CD1c-positive myeloid dendritic cell (primary cell): ENCODE data around the gene LHFPL4.
A peak's percentile ranks its signal among the peaks of the same experiment; 100 is the strongest.
"Not testable (repeated sequence)": the region's sequence is repeated elsewhere in the genome, so short reads cannot be mapped to it uniquely, and the experiment has no call there.

Source experiments
- DNase-seq: peaks from one replicate; pipeline ENCODE4 v3.0.0-alpha.2; 2016; ENCODE audit errors: extremely low spot score

Gene LHFPL4

DNA sequence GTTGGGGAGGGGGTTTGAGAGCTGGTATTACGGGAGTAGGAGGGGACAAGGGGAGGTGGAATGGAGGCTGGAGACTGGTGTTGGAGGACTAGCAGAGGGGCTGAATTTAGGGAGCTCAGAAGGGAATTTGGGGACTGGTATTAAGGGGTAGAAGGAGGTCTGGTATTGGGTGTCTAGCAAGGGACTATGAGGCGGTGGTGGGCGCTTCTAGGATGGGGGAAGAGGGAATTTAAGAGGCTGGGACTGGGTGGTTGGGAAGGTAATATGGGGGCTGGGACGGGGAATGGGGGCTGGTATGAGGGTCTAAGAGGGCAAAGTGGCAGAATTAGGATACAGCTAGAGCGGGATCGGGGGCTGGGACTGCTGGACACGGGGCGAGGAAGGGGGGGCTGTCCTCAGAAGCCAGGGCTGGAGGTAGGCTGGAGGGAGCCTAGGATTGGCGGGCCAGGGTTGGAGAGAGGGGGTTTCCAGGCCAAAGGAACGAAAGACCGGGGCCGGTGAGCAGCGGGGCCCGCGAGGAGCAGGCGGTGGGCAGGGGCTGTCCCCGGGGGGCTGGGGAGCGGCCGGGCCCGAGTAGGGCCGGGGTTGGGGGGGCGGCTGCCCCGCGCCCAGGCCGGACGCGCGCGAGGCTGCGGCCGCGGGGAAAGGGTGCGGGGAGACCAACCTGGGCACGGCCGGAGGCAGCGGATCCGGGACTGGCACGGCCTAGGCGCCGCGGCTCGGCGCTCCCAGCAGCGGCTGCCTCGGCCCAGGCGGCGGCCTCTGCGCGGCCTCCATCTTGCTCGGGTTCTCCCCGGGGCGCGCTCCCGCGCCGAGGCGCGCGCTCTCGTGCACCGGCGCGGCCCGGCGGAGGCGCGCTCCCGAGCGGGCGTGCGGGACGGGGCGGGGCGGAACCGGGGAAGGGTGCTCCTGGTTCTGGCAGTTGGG lies at the start of gene LHFPL4:
LHFPL4 (minus strand) TSS at position 802 of the 927 bp plus-strand sequence. CDS start 1,143 bp downstream, outside the sequence.
- no peak for DNase-seq

DNA sequence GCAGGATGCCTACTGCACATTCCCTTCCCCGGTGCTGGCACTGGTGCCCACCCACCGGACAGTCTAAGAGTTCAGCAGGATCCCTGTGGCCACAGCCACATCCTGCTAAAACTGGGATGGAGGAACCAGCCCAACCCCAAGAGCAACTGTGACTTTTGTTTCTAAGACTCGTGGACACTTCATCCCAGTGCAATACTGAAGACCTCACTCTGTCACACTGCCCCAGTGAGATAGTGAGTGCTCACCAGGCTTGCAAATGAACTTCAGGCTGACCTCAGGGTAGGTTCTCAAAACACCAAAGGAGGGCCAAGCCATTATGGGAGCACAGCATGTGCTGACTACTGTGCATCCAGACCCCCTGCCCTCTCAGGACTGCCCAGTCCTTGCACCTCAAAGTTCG lies 49.0 kb upstream of the LHFPL4 start:
- DNase-seq = no peak

DNA sequence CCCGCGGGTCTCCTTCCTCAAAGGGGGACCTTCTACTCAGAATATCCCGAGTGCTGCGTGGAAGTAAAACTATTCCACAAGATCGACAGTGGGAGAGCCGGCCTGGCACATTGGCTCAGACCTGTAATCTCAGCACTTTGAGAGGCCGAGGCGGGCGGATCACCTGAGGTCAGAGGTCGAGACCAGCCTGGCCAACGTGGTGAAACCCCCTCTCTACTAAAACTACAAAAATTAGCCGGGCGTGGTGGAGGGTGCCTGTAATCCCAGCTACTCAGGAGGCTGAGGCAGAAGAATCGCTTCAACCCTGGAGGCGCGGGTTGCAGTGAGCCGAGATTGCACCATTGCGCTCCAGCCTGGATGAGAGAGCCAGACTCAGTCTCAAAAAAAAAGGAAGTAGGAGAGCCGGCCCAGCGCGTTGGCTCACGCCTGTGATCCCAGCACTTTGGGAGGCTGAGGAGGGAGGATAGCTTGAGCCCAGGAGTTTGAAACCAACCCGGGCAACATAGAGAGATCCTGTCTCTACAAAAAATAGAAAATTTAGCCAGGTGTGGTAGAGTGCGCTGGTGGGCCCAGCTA lies 47.5 kb upstream of the LHFPL4 start:
- DNase-seq = not testable (repeated sequence)

DNA sequence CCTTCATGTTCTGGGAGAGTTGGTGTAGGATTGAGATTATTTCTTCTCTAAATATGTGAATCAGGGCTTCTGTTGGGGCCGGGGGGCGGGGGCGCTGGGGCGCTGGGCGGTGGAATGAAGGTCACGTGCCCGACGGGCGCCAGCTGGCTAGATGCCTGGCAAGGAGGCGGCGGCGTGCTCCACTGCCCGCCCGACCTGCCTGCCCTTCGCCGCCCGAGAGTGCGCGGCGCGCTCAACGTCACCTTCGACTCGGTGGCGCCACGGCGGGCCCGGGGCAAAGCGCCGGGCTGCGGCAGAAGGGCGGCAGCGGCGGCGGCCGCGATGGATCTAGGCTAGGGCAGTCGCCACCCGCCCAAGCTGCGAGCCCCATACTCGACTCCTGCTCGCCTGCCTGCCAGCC lies 47.0 kb upstream of the LHFPL4 start:
- DNase-seq = no peak

DNA sequence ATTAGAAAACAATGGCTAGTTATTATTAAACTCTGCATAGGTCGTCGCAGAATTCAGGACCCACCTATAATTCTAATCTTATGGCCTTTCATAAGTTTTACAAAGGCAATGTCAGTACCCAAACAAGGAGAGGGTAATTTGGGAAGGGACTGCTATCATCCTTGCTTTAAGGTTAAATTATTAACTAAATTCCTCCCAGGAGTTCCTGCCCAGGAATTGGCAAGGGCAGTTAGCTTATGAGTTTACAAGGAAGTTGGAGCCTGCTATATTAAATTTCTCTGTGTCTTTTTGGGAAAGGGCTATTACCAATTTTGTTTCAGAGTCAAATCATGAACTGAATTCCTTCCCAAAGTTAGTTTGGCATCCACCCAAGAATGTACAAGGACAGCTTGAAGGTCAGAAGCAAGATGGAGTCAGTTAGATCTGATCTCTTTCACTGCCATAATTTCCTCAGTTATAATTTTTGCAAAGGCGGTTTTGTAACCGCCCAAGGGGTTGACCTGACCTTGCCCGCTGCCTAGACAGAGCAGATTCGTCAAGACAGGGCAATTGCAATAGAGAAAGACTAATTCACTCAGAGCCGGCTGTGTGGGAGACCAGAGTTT lies 45.3 kb upstream of the LHFPL4 start:
- DNase-seq = no peak

DNA sequence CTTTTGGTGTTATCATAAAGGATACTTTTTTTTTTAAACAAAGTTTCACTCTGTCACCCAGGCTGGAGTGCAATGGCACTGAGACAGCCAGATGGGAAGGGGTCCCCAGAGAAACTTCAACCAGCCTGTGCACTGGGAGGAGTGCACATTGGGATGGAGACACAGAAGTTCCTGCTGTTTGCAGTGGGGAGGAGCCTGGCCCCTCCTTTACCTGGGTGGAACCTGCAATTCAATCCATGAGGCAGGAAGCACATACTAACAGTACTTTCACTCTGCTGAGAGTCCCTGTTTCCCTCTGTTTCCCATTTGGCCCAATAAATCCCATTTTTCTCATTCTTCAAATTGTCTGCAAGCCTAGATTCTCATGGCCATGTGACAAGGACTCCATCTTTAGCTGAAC lies 42.3 kb upstream of the LHFPL4 start:
- no peak for DNase-seq

DNA sequence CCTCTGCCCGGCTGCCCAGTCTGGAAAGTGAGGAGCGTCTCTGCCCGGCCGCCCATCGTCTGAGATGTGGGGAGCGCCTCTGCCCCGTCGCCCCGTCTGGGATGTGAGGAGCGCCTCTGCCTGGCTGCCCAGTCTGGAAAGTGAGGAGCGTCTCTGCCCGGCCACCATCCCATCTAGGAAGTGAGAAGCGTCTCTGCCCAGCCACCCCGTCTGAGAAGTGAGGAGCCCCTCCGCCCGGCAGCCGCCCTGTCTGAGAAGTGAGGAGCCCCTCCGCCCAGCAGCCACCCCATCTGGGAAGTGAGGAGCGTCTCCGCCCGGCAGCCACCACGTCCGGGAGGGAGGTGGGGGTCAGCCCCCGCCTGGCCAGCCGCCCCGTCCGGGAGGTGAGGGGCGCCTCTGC lies 38.2 kb upstream of the LHFPL4 start:
- DNase-seq = not testable (repeated sequence)

DNA sequence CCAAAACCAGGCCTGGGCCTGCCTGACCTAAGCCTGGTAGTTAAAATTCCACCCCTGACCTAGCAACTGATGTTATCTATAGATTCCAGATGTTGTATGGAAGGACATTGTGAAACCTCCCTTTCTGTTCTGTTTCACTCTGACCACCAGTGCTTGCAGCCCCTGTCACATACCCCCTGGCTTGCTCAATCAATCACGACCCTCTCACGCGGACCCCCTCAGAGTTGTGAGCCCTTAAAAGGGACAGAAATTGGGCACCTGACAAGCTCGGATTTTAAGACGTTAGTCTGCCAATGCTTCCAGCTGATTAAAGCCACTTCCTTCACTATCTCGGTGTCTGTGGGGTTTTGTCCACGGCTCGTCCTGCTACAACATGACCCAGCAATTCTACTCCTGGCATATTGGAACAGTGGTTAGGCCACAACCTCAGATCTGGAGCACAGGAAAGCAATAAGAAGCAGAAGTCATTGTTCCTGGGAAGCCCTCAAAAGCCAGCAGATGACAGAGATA lies 36.7 kb upstream of the LHFPL4 start:
- DNase-seq = no peak

DNA sequence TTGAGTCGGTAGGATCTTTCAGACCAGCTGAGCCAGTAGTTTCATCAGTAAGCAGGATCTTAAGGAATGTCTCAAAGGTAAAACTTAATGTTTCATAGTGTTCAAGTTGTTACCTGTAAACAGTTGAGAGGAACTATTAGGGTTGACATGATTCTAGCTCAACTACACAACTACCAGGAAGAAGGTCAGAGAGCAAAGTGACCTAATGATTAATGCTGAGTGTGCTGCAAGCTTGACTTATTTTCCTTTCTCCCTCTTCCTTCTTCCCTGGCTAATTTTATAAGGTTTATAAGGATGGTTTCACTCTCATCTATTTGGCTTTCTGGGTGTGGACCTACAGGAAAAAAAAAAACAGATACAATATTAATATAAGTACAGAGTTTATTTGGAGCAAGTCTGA lies 30.2 kb upstream of the LHFPL4 start:
- no peak for DNase-seq

DNA sequence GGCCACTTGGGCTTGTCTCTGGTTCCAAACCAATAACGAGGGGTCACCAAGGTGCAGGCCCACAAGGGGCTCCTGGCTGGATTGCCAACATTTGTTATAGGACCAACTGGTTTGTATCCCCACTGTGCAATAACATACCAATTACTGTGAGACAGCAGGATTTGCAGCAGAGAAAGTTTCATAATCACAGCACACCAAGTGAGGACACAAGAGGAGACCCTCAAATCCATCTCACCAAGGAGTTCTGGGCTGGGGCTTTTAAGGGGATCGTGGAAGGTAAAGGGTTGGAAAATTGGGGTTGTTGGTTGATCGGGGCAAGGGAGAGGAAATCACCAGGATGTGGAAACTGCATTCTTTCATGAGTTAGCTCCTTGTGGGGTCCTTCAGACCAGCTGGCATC lies 29.7 kb upstream of the LHFPL4 start:
- DNase-seq = no peak

DNA sequence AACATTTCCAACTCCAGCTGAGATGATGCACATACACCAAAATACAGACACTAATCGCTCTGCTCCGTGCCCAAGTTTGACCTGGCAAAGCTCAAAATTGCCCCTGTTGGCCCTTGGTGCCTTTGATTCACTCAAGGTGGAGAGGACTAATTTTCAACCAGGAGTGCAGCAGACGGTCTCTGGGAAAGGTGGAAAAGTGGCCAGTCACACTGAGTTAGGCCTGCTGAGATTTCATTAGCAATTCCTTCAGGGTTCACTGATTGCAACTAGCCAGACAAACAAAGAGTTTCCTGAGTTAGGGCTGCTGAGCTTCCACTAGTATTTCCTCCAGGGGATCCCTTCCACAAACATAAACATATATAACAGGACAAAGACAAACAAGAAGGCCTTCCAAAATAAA lies 28.7 kb upstream of the LHFPL4 start:
- no peak for DNase-seq

DNA sequence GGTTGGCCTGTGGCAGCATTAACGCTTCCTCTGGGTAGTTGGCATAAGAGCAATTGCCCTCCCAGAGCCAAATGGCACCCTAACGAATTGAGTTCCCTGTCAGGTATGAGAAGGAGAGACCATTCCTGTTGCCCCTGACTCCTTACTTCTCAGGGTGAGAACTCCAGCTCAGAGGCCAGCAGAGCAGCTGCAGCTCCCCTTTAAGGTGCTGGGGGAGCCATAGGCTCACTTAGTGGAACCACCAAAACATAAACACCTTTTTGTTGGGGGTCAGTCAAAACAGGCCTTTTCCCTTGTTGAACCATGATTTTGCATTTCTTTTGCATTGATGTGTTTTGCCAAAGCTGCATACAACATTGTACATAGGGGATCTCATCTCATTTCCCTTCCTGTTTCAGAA lies 28.1 kb upstream of the LHFPL4 start:
- no peak for DNase-seq

DNA sequence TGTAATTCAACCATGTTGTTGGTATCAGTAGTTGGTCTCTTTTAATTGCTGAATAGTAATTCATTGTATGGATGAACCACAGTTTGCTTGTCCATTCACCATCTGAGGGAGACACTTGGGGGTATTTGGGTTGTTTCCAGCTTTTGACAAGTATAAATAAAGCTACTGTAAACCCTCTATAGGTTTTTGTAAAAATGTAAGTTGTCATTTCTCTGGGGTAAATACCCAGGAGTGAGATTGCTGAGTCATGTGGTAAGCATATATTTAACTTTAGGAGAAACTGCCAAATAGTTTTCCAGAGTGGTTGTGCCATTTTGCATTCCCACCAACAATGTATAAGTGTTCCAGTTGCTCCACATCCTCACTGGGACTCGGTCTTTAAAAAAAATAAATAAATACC lies 15.4 kb upstream of the LHFPL4 start:
- DNase-seq = no peak

DNA sequence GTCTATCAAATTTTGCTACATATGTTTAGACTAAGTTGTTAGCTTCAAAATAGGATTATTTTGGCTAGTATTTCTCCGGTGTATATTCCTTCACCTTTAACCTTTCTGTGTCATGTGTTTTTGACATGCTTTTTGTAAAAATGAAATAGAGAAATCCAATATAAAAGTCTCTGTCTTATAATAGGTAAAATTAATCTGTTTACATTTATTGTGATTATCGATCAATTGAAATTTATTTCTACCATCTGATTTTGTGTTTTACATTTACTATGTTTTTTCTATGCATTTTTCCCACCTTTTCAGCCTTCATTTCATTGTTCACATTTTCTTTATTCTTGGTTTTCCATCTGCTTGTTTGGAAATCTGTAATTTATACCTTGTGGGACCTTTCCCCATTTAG lies 11.7 kb upstream of the LHFPL4 start:
- no peak for DNase-seq

DNA sequence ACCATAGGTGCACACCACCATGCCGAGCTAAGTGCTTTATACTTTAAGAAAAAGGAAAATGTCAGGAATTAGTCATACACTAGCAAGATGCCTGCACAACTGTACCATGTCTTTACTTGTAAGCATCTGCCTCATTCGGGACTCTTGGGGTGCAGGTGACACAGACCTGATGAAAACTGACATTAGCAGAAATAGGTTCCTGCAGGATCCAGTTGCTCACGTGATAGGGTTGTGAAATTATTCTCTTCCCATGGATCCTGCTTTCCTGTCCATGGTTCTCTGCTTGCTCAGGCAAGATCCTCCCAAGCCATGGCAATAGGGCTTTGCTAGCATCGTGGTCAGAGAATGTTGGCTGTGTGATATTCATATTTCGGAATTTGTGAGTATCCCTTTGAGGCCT lies 10.2 kb upstream of the LHFPL4 start:
- DNase-seq = no peak

DNA sequence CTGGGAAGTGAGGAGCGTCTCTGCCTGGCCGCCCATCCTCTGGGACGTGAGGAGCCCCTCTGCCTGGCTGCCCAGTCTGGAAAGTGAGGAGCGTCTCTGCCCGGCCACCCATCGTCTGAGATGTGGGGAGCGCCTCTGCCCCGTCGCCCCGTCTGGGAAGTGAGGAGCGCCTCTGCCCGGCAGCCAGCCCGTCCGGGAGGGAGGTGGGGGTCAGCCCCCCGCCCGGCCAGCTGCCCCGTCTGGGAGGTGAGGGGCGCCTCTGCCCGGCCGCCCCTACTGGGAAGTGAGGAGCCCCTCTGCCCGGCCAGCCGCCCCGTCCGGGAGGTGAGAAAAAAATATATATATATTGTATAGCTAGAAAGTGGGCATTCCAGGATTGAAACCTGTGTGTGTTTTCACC lies 6.4 kb upstream of the LHFPL4 start:
- not testable (repeated sequence) for DNase-seq

DNA sequence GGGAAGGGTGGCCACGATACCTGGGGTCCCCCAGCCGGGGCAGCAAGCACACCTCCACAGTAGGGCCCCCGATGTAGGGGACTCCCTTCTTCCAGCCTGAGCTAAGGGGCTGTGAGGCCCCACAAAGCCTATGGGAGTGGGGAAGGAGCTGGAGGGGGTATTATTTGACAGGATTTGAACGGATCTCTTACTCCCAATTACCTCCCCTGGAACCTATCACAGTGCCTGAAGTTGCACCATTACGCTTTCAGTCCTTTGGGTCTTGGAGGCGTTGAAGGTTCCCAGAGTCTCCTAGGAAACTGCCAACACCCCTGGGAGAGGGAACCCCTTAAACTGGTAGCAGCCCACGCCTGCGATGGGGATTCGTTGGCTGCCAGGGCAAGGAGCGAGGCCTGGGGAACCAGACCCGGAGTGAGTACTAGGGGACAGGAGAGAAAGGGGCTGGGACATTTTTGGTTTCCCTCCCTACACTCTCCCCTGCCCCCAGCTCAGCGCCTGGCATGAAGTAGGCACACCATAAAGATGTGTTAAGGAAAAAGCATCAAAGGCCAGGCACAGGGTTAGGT lies 409 bp upstream of the LHFPL4 start:
- DNase-seq = no peak

DNA sequence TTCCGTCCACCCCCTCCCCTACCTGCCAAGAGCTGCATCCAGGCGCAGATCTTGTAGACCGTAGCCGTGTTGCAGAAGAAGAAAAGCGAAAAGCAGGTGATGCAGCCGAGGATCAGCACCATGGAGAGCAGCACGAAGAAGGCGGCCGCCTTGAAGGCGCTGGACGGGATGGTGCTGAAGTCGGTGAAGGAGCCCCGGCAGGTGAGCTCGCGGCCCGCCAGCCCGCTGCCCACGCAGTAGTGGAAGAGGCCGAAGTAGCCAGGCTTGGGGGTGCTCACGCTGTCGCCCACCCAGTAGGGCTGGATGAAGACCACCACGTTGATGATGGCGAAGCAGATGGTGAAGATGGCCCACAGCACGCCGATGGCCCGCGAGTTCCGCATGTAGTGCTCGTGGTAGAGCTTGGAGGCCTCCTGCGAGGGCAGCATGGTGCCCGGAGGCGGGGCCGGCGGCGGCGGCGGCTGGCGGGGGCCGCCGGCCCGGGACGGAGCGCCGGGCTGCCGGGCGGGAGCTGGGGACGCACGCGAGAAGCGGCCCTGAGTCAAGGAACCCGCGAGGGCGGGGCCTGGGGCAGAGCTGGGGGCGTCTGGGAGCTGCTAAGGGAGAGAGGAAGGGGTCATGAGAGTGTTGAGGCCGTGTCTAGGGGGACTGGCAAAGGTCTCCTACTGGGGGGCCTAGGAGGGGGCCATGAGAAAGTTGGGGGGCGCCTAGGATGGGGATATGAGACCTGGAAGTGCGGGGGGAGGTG lies 1.2 kb downstream of the LHFPL4 start:
- DNase-seq = peak; percentile 13

DNA sequence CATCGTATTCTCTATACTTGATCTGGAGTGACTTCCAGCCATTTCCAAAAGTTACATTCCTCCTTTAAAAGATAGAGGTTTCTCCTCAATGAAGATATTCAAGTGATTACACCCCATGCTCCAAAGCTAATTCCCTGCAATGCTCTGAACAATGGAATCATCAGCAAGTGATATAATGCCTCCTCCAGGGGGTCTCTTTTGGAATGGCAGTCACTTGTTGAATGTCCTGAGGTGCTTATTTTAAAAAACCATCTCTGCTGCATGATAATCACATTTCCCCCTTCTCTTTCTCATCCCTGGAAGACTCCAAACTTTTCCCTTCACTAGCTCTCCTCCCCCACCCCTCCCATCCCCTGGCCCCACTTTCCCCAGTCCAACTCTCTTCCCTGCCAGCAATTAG lies 2.6 kb downstream of the LHFPL4 start:
- DNase-seq = no peak

DNA sequence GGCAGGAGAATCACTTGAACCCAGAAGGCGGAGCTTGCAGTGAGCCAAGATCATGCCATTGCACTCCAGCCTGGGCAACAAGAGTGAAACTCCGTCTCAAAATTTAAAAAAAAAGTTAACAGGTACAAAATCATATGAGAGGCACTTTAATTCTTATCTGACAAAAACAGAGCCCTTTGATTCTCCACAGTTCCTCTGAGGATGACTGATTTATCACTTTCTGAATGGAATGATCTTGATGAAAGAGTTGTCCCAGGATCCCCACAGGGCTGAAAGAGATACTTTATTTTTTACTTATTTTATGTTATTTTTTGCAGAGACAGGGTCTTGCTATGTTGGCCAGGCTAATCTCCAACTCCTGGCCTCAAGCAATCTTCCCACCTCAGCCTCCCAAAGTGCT lies 4.0 kb downstream of the LHFPL4 start:
- DNase-seq = no peak

DNA sequence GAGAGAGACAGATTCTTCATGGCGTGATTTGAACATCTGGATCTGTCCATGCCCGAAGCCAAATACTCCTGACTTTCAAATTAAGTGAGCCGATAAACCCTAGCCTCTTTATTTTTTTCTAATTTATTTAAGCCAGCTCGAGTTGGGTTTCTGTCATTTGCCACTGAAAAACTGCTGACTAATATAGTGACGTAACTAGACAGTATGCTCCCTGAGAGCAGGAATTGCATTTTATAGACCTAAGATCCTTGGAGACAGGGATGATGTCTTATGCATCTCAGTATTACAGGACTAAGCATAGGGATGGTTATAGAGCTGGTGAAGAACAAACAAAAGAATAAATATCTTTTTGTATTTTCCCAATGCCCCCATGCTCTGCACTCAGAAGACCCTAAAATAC lies 4.6 kb downstream of the LHFPL4 start:
- DNase-seq = no peak

DNA sequence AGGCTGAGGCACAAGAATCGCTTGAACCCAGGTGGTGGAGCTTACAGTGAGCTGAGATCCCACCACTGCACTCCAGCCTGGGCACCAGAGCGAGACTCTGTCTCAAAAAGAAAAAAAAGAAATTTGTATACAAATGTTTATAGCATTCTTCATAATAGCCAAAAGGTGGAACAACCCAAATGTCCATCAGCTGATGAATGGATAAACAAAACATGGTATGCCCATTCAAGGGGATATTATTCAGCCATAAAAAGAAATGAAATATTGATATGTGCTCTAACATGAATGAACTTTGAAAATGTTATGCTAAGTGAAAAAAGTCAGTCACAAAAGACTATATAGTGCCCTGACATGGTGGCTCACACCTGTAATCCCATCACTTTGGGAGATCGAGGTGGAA lies 11.4 kb downstream of the LHFPL4 start:
- no peak for DNase-seq
